H1 (cell line): ENCODE measurements around the gene GALT. TPM values are rescaled to one million over a fixed set of nuclear protein-coding genes. Genes with fewer than 3 reads are reported as not detected.

Source experiments
- CHD1 ChIP-seq: IDR thresholded peaks from 2 replicates; pipeline ENCODE4 v1.6.1; 2012; ENCODE audit warnings: low read depth, low read length, improper control_type of control experiment
- CHD2 ChIP-seq: IDR thresholded peaks from 2 replicates; pipeline ENCODE4 v1.6.1; 2012; ENCODE audit warnings: low read length, improper control_type of control experiment
- CTBP2 ChIP-seq: IDR thresholded peaks from 2 replicates; pipeline ENCODE4 v1.7.0; 2011; ENCODE audit warnings: borderline replicate concordance, mild to moderate bottlenecking, moderate library complexity, mixed read lengths, low read length; ENCODE audit not compliant: insufficient read depth, insufficient read length
- FOSL1 ChIP-seq: IDR thresholded peaks from 2 replicates; pipeline ENCODE4 v1.6.1; 2011; ENCODE audit warnings: mild to moderate bottlenecking, low read depth, low read length, moderate library complexity; ENCODE audit not compliant: insufficient read depth
- GABPA ChIP-seq: IDR thresholded peaks from 2 replicates; pipeline ENCODE4 v1.6.1; 2011; ENCODE audit warnings: mild to moderate bottlenecking, low read length, moderate library complexity, borderline replicate concordance; ENCODE audit not compliant: insufficient read depth
- GTF2F1 ChIP-seq: IDR thresholded peaks from 2 replicates; pipeline ENCODE4 v1.6.1; 2012; ENCODE audit warnings: low read depth, low read length, improper control_type of control experiment, borderline replicate concordance
- HDAC6 ChIP-seq: IDR thresholded peaks from one replicate; pipeline ENCODE4 v1.7.1; 2012; ENCODE audit warnings: low read depth, mild to moderate bottlenecking, inconsistent platforms, low read length, moderate library complexity
- JUND ChIP-seq: IDR thresholded peaks from 2 replicates; pipeline ENCODE4 v1.6.1; 2011; ENCODE audit warnings: mild to moderate bottlenecking, improper control_type of control experiment, low read length
- KDM4A ChIP-seq: IDR thresholded peaks from one replicate; pipeline ENCODE4 v1.7.1; 2012; ENCODE audit warnings: low read depth, mild to moderate bottlenecking, moderate library complexity, low read length, inconsistent platforms; ENCODE audit not compliant: severe bottlenecking
- MAX ChIP-seq: IDR thresholded peaks from 2 replicates; pipeline ENCODE4 v1.6.1; 2012; ENCODE audit warnings: inconsistent platforms
- NANOG ChIP-seq: IDR thresholded peaks from 2 replicates; pipeline ENCODE4 v1.6.1; 2011; ENCODE audit warnings: low read length, low read depth, mild to moderate bottlenecking, inconsistent platforms; ENCODE audit not compliant: insufficient read depth, poor library complexity, severe bottlenecking
- NRF1 ChIP-seq: IDR thresholded peaks from 2 replicates; pipeline ENCODE4 v1.6.1; 2011; ENCODE audit warnings: mild to moderate bottlenecking, low read depth, low read length, improper control_type of control experiment
- PHF8 ChIP-seq: fragments of 200-600 bp; sonication (generic); conservative IDR thresholded peaks from 2 replicates; pipeline ENCODE4 v1.7.1; 2012; ENCODE audit warnings: low read depth, mild to moderate bottlenecking, inconsistent platforms, low read length, moderate library complexity
- POLR2AphosphoS5 ChIP-seq: IDR thresholded peaks from 2 replicates; pipeline ENCODE4 v1.6.1; 2011; ENCODE audit warnings: low read depth, low read length
- RAD21 ChIP-seq, 2 experiments: IDR thresholded peaks in 1 of 2; conservative IDR thresholded peaks in 1 of 2; 2 replicates each; pipeline ENCODE4 v1.6.1; 2011; ENCODE audit warnings: low read depth in 2 of 2, low read length in 2 of 2, improper control_type of control experiment in 1 of 2, inconsistent platforms in 1 of 2, mild to moderate bottlenecking in 1 of 2, moderate library complexity in 1 of 2
- SAP30 ChIP-seq: fragments of 300-600 bp; sonication (generic); IDR thresholded peaks from 2 replicates; pipeline ENCODE4 v1.7.1; 2012; ENCODE audit warnings: low read length, moderate library complexity, mild to moderate bottlenecking, inconsistent platforms; ENCODE audit not compliant: insufficient read depth, insufficient replicate concordance
- SIN3A ChIP-seq, 2 experiments: IDR thresholded peaks in 1 of 2; conservative IDR thresholded peaks in 1 of 2; 2 replicates each; pipeline ENCODE4 v1.6.1; 2011 to 2012; ENCODE audit warnings: low read length in 2 of 2, improper control_type of control experiment in 1 of 2, low read depth in 1 of 2, mild to moderate bottlenecking in 1 of 2
- SP1 ChIP-seq: IDR thresholded peaks from 2 replicates; pipeline ENCODE4 v1.6.1; 2011; ENCODE audit warnings: low read depth, low read length
- SP4 ChIP-seq: IDR thresholded peaks from 2 replicates; pipeline ENCODE4 v1.6.1; 2012; ENCODE audit warnings: low read length, inconsistent platforms
- SUZ12 ChIP-seq: fragments of 200-600 bp; sonication (generic); IDR thresholded peaks from 2 replicates; pipeline ENCODE4 v1.6.1; 2012; ENCODE audit warnings: mild to moderate bottlenecking, inconsistent platforms, low read length, moderate library complexity, mixed read lengths
- TAF1 ChIP-seq: IDR thresholded peaks from 2 replicates; pipeline ENCODE4 v1.6.1; 2011; ENCODE audit warnings: mild to moderate bottlenecking, low read depth, low read length
- TCF12 ChIP-seq: IDR thresholded peaks from 2 replicates; pipeline ENCODE4 v1.6.1; 2011; ENCODE audit warnings: low read depth, mild to moderate bottlenecking, low read length
- TEAD4 ChIP-seq: IDR thresholded peaks from 2 replicates; pipeline ENCODE4 v1.6.1; 2012; ENCODE audit warnings: low read depth, low read length, inconsistent platforms, mixed read lengths
- YY1 ChIP-seq: IDR thresholded peaks from 2 replicates; pipeline ENCODE4 v1.6.1; 2011; ENCODE audit warnings: low read depth, mild to moderate bottlenecking, low read length
- polyA plus RNA-seq, 7 experiments: library from polyadenylated mRNA; depleted of rRNA in 3 of 7; stranded (reverse) in 5 of 7; unstranded in 2 of 7; fragments of >200 nt in 5 of 7; fragments of 200-250 nt in 2 of 7; gene quantifications; 1 replicate in 5 of 7; 2 replicates in 1 of 7; 4 replicates in 1 of 7; pipeline versions ENCODE4 v1.2.1 to v1.2.3, GENCODE V29; 2011 to 2013; ENCODE audit warnings: missing spikeins in 2 of 7, mixed read lengths in 2 of 7
- total RNA-seq: library from RNA; stranded (reverse); fragmentation: NEBNext Ultra II Directional; extraction: Animal tissue kit (Norgen Biotek cat#: 25700); gene quantifications from 2 replicates; pipeline ENCODE4 v1.2.1, GENCODE V29; 2021

The GALT gene
- total and polyA plus RNA-seq, 2 of the 8 experiments (the other 6 are each of a cell fraction or from before 2014, with no cell fraction given): 21.9 to 50.6 TPM

DNA sequence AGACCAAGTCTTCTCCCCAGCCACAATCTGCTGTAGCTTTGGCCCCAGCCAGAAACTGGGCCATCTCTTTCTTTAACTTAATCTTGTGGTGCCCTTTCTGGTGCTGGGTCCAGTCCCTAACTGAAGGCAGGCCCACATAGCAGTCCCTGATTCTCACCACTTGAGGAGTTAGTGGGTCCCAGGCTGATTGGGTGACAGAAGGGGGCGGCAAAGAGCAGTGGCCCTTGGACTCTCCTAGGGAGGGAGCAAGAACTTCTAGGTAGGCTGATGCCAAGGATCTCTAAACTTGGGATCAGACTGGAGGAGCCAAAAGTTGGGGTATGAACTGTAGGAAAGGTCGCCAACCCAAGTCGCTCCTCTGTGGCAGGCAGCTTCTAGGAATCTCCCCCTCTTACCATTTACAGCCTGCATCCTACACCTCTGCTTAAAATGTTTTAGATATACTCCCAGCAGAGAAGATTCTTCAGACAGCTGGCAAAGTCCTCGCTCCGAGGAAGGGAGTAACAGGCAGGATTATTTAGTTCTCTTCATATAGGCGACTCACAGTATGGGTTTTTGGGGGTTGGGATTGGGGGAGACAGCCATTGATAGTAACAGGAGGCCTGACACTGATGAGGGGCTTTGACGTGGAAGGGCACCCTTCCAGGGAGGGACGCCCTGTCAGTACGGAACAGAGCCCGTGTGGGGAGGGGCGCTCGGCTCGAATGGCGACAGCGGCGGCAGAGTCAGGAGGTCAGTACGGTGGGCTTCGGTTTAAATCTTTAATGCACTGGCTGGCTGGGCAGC, 18.0 kb downstream of the GALT start (continued):
- TF ChIP-seq SAP30 (peak; percentile 82), GTF2F1 (no peak), TAF1 (no peak), MAX (no peak), KDM4A (no peak), NRF1 (no peak), SIN3A (conservative IDR thresholded peaks at IDR 0.05 in 1 of 2, IDR thresholded peaks at IDR 0.05 in 1 of 2; ENCODE audit: low read depth in 1 of 2, low read length in 2 of 2) (peak in 1 of 2 experiments; percentile 69; a peak in 1 of 4 replicates), SP4 (no peak), GABPA (no peak), CHD2 (no peak), CTBP2 (peak; percentile 44), SP1 (no peak), HDAC6 (no peak), CHD1 (no peak), TEAD4 (peak; percentile 31), NANOG (no peak), POLR2AphosphoS5 (no peak), YY1 (no peak), PHF8 (no peak), RAD21 (IDR thresholded peaks at IDR 0.05 in 1 of 2, conservative IDR thresholded peaks at IDR 0.05 in 1 of 2; ENCODE audit: low read depth in 2 of 2, low read length in 2 of 2) (peak; percentile 52 to 72), FOSL1 (no peak), JUND (no peak), TCF12 (no peak), SUZ12 (no peak; the same call in 1 of the 2 replicates)
